ENCODE results near the gene RYK.
"Not testable (repeated sequence)": the region's sequence is repeated elsewhere in the genome, so short reads cannot be mapped to it uniquely, and the experiment has no call there.

The RYK gene

DNA sequence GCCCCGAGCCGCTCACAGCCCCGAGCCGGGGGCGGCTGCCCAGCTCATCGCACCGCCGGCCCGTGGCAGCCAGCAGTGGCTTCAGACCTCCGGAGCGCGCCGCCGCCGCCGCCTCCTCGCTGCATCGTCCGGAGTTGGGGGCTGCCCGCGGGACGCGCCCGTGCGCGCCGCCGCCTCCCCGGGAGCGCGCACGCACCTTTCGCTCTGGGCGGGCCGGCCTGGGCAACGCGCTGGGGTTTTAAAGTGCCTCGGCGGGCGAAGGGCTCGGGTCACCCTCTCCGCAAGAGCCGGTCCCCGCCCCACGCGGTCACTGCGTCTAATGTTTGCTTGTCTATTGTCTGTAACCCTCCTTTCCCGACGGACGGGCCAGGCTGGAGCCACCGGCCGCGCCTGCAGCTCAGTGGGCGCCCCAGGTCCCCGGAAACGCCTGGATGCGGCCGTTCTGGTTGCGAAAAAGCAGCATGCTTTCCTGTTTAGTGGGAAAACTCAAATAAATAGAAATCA, at the start of gene RYK:
Gene RYK (minus strand): TSS at position 143 of the 504 bp plus-strand sequence. CDS start 205 bp downstream, outside the sequence.
- peak; percentile 32 to 64 (median 38) for DNase-seq (ENCODE audit: low read depth in 3 of 3, low spot score in 1 of 3)

DNA sequence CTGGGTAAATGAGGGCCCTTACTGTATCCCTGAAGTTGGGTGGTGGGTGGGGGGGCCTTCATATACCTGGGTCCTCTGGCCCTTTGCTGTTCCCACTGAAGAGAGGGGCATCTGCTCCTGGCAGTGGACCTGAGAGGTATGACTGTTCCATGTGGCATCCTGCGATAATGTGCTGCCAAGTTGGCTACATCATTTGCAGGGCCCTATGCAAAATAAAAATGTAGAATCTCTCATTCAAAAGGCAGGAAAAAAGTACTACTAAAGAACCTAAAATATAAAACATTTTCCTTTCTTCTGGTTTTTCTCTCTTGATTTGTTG, 49.2 kb upstream of the RYK start:
- no peak for DNase-seq (ENCODE audit: low read depth in 3 of 3, low spot score in 1 of 3)

DNA sequence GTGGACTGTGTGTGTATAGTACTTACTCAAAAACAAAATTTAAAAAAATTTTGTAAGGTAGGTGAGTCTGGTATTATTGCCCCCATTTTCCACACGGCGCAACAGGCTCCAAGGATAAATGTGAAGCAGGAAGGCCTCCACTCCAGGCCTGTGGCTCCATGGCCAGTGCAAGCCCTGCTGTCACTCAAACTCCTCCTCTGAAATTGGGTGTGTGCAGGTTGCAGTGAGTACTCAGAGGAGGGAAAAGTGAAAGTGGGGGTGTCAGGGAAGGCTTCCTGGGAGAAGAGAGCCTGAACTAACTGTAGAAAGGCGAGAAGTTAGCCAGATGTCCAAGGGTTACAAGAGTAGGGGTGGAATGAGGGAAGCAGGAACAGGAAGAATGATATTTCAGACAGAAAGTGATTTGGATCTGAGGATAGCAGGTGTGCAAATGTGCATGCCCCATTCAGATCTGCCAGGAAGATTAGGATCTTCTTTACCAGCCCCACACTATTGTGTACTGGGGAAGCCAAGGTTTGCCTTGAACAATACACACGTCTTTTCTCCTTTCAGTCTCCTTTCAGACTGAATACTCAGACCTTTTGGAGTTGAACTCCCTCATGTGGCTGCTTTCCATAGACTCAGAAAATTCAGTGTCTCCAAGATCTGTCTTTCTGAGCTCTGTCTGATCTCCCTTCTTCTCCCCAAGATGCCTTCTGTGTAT, 48.7 kb upstream of the RYK start:
- no peak for DNase-seq (ENCODE audit: low read depth in 3 of 3, low spot score in 1 of 3)

DNA sequence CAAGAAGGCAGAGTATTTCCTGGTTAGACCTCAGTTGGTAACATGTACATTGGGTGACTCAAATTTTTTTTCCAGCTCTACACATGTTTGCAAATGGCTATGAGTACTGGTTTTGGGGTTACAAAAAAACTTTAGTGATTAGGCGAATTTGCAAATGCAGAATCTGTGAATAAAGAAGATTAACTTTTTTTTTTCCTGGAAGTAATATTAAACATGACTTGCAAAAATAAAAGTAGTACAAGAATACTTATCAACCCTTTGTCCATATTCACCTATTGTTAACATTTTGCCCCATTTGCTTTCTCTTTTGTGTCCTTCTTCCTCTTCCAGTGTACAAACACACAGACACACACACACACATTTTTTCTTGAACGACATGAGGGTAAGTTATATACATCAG, 47.6 kb upstream of the RYK start:
- no peak for DNase-seq (ENCODE audit: low read depth in 3 of 3, low spot score in 1 of 3)

DNA sequence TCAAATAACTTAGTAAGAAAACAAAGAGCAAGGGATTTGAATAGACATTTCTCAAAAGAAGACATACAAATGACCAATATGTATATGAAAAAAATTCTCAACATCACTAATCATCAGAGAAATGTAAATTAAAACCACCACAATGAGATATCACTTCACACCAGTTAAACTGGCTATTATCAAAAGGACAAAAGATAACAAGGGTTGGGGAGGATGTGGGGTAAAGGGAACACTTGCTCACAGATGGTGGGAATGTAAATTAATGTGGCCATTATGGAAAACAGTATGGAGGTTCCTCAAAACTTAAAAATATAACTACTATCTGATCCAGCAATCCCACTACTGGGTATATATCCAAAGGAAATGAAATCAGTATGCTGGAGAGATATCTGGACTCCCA, 46.0 kb upstream of the RYK start:
- no peak for DNase-seq (ENCODE audit: low read depth in 3 of 3, low spot score in 1 of 3)

DNA sequence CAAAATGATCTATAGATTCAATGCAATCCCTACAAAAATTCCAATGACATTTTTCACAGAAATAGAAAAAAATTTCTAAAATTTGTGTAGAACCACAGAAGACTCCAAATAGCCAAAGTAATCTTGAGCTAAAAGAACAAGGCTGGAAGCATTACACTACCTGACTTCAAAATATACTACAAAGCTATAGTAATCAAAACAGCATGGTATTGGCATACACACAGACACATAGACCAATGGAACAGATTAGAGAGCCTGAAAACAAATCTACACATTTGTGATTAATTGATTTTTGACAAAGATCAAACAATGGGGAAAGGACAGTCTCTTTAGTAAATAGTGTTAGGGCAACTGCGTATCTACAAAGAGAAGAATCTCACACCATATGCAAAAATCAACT, 45.3 kb upstream of the RYK start:
- DNase-seq (ENCODE audit: low read depth in 3 of 3, low spot score in 1 of 3) = no peak

DNA sequence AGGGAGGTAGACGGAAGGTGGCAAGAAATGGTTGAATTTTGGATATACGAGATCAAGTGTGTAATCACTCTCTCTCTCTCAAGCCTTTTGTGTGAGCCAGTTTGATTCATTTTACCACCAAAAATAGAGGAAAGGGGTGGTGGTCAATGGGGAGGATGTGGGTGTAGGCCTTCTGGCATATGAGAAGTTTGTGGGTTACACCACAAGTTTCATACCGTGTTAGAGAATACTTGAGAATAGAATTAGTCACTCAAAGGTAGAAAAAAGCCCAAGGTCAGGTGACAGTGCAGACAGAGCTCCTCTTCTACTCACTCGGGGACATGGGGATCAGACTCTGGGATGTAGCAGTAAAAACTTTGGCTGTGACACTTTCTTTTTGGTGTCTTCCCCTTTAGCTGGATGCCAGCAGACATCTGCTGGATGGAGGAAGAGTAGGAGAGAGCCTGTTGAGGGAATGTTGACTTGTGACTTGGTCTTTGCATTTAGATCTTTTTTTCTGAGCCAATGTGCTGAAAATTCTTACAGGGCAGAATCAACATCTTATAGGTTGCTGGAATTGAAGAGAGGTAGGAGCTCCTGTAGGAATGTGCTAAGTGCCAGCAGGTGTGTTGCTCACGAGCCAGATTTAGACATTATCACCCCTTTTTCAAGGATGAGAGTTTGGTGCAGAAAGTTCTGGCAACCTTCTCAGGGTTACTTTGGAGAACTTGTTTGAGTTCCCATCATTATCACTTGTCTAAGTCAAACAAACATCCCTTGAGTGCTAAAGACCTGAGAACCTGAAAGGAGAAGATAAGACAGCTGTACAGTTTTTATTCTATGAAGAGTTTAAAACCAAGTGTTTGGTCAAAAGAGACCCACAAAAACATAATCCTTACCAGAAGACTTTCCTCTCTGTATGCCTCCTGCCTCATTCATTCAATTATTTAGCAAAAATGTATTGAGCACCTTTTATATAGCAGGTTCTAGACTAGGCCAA, 43.9 kb upstream of the RYK start:
- DNase-seq (ENCODE audit: low read depth in 3 of 3, low spot score in 1 of 3) = peak in 2 of 3 donors; percentile 6 to 9

DNA sequence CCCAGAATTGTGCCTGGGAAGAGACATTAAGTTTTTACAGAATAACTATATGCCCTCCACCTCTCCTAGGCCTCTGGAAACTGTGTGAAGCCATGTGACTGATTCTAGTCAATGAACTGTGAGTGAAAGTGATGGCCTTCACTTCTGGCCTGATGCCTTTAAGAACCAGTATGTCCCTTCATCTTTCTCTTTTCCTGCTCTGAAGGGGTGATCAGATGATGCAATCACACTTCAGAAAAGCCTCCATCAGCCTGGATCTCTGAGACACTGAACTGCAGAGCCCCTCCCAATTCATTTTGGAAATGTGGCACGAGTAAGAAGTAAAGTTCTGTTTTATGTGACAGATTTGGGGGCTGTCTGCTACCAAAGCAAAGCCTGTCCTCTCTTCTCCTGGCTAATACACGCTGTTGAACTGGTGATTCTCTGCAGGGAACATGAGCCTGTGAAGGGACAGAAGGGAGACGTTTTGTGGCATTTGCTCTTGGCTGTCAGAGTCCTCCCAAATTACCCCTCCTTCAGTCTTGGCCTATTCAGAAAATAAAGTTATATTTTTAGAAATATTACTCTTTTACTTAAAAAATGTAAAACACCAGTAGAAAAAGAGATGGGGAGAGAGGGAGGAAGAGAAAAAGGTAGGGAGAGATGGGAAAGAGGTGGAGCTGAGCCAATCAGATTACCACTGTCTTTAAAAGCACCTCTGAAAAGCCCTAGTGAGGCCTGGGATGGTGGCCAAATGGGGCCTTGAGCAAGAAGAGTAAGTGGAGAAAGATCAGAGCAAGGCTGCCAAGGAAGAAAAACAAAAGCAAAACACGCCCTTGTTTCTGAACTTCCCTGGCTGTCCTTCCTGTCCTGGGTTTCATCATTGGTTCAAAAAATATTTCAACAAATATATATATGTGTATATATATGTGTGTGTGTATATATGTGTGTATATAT, 40.9 kb upstream of the RYK start:
- DNase-seq (ENCODE audit: low read depth in 3 of 3, low spot score in 1 of 3) = no peak

DNA sequence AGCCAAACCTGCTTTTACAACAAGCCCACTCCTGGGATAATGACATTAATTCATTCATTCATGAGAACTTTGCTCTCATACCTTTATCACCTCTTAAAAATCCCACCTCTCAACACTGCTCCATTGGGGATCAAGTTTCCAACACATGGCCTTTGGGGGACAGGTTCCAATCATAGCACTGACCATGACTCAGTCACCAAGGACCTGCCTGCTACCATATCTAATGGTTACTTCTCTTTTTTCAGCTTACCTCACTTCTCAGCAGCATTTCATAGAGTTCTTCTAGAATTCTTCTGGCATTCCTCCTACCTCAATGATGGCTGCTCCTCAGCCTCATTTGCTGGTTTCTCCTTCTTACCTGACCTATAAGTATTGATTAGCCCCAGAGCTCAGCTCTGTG, 36.9 kb upstream of the RYK start:
- DNase-seq (ENCODE audit: low read depth in 3 of 3, low spot score in 1 of 3) = no peak

DNA sequence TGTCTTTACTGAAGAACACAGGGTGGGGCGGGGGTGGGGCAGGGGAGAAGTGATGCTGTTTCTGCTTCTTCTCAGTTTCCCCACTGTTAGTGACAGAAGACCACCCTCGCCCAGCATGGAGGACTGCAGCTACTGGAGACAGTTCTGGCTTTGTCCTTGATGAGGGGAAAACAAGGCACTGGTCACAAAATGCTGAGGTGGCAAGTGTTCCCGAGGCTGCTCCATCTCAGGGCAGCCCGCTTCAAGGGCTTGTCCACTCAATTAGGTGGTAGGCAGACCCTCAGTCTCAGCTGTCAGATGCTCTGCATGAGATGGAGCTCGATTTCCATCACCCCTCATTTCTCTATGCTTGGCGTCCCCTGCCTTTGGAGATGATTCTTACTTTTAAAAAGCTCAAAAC, 33.8 kb upstream of the RYK start:
- no peak for DNase-seq (ENCODE audit: low read depth in 3 of 3, low spot score in 1 of 3)

DNA sequence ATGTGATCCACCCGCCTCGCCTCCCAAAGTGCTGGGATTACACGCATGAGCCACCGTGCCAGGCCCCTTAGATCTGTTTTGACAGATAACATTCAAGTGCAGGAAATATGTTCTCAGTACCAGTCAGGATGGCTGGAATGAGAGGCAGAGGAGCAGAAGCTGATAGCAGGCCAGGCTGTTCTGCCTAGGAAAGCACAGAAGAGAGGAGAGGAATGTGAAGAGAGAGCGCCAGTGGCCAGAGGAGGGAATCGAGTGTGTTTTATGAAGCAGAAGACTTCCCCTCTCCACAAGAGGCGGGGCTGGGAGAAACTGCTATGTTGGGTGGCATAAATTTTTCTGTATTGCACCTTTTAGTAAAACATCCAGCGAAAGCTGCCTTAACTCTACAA, 32.0 kb upstream of the RYK start:
- DNase-seq (ENCODE audit: low read depth in 3 of 3, low spot score in 1 of 3) = no peak

DNA sequence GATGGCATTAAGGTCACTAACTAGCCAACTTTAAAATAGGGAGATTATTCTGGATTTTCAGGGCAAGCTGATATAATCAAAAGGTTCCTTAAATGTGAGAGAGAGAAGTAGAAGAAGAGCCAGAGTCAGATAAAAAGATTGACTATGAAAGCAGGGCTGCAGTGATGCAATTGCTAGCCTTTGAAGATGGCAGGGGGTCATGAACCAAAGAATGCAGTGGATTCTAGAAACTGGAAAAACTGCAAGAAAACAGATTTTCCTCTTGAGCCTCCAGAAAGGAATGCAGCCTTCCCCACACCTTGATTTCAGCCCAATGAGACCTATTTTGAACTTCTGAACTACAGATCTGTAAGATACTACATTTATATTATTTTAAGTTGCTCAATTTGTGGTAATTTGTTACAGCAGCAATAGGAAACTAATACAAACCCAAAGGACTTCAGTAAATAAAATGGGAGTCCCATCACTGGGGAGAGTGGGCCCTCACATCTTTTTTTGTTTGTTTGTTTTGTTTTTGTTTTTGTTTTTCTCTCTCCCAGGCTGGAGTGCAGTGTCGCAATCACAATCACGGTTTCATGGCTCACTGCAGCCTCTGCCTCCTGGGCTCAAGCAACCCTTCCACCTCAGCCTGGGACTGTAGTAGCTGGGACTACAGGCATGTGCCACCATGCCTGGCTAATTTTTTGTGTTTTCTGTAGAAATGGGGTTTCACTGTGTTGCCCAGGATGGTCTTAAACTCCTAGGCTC, 31.4 kb upstream of the RYK start:
- no peak for DNase-seq (ENCODE audit: low read depth in 3 of 3, low spot score in 1 of 3)

DNA sequence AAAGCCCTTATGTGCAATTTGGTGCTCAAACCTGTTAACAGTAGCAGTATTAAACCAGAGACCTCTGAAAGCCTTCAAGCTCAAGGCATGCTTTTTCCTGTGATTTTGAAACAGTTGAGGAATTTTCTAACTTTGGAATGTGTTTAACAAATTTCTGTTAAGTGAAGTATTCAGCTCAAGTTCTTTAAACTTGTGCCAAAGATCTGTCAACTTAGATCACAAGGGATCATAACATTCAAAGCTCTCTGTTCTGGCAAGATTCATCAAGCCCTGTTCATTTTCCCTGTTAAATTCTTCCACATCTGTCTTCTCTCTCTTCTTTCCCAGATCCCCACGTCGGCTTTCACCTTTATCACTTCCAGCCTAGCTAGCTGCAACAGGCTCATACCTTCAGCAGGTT, 28.8 kb upstream of the RYK start:
- no peak for DNase-seq (ENCODE audit: low read depth in 3 of 3, low spot score in 1 of 3)

DNA sequence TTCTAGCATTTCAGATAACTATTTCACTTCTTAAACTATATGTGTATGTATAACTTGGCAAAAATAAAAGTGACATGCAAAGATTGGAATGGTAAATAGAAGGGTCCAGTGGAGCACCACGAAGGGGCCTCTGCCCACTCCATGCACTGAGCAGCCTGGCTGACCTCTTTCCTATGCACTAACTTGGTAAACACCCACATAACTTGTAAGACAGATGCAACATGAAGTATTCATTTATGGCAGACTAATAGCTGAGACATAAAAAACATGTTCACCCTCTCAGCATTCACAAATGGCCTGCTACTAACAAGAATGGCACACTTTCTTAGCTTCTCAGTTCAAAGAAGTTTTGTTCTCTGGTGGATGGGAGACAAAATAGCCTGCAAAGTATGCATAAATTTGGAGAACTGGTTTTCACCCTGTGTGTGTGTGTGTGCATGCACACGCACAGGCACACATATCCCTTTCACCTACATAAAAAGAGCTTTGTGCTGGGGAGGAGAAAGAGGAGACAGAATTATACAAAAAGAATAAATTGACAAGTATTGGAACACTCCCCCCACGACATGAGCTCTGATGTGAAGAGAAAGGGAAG, 26.5 kb upstream of the RYK start:
- DNase-seq (ENCODE audit: low read depth in 3 of 3, low spot score in 1 of 3) = no peak

DNA sequence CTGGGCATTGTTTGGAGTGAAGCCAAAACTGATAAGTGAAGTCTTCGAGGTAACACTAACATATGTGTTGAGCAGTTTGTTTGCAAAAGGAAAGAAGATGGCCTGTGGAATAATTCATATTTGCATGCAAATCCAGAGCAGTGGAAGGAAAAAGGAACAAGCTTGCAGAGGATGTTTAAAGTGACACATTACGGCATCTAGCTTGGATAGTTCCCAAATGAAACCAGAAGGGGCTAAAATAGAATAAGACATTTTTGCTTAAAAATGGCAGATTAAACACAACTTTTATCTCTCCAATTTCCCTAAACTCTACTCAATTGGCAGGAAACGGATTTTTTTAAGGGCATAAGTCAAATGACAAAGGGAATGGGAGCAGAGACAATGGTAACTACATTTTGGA, 25.4 kb upstream of the RYK start:
- DNase-seq (ENCODE audit: low read depth in 3 of 3, low spot score in 1 of 3) = no peak

DNA sequence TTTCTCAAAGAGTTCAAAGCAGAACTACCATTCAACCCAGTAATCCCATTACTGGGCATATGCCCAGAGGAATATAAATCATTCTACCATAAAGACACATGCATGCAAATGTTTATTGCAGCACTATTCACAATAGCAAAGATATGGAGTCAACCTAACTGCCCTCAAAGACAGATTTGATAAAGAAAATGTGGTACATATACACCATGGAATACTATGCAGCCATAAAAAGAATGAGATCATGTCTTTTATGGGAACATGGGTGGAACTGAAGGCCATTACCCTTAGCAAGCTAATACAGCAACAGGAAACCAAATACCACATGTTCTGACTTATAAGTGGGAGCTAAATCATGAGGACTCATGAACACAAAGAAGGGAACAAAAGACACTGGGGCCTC, 24.5 kb upstream of the RYK start:
- DNase-seq (ENCODE audit: low read depth in 3 of 3, low spot score in 1 of 3) = not testable (repeated sequence)

DNA sequence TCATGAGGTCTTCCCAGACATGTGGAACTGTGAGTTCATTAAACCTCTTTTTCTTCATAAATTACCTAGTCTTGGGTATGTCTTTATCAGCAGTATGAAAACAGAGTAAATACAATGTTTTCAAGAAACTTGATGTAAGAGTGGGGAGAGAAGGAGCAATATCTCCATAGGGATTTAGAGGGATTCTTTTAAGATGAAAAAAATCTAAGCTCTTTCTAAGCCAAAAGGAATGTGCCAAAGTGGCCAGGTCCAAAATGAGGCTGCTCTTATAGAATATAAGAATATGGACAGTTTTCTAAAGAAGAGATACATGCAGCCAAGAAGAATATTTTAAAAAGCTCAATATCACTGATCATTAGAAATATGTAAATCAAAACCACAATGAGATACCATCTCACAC, 23.9 kb upstream of the RYK start:
- no peak for DNase-seq (ENCODE audit: low read depth in 3 of 3, low spot score in 1 of 3)

DNA sequence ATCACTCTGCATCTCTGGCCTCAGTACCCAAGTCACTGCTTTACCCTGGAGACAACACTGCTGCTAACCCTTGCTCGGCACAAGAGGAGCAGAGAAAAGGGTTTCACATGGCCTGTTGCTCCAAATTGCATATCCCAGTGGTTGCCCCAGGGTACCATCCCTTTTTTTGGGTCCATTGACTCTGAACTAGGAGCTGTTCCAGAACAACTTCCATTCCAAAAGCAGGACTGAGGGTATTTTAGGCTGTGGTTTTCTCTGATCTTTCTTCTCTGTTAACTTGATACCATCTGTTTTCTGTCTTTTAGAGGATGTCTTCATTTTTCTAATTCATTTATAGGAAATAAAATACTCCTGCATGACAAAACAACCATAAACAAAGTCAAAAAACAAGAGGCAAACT, 17.3 kb upstream of the RYK start:
- DNase-seq (ENCODE audit: low read depth in 3 of 3, low spot score in 1 of 3) = no peak

DNA sequence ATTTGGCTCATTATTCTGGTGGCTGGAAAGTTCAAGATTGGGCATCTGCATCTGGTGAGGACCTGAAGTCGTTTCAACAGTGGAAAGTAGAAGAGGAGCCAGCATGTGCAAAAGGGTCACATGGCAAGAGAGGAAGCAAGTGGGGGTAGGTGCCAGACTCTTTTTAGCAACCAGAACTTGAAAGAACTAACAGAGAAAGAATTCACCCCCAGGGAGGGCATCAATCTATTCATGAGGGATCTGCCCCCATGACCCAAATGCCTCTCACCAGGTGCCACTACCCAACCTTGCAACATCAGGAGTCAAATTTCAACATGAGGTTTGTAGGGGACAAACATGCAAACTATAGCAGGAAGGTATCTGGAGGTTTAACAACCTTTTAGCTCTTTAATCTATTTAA, 10.3 kb upstream of the RYK start:
- no peak for DNase-seq (ENCODE audit: low read depth in 3 of 3, low spot score in 1 of 3)

DNA sequence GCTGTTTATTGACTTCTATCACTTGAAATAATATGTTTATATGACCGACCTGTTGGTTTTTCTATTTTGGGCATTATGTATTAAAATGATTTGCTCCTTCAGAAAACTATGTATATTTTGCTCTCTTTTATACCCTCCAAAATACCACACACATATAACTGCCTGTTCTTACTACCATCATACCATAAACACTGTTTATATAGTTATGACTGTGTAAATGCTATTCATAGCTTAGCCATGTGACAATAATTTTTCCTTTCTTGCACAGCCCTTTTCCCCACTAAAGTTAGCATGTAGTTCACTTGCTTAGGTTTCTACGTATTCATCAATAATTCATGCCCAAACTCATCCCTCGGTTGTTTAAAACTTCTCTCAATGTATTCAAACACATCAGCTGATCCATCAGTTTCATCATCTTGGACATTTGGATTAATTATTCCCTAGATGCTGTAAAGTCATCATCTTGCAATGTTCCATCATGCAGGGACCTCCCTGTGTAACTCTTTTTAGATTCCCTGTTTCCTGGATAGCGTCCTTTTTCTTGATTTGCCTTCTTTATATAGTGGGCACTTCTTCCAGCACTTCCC, 8.2 kb upstream of the RYK start:
- DNase-seq (ENCODE audit: low read depth in 3 of 3, low spot score in 1 of 3) = no peak
